Measurements from ENCODE around the gene HOXD11.

Gene HOXD11

DNA sequence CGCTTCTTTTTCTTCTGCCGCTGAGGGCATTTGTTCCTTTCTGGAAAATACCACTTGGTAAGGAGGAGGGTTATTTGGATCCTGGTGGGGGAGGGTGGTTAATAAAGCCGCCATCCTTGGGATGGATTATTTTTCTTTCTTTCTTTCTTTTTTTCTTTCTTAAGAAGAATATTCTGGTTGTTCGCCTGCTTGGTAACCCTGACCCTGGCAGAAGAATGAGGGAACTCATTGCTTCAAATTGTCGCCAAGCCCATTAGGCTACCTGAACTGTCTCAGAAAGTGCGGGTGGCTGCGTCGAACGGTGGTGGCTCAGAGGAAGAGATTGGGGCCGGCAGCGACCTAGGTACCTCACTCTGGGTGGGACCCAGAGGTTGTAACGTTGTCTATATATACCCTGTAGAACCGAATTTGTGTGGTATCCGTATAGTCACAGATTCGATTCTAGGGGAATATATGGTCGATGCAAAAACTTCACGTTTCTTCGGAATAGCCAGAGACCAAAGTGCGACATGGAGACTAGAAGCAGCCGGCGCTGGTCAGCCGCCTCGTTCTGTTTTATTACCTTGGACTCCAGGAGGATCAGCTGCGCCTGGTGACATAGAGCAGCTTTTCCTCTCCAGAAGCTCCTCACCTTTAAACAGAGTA, 43.0 kb downstream of the HOXD11 start:
- TF ChIP-seq, protein P1, sequence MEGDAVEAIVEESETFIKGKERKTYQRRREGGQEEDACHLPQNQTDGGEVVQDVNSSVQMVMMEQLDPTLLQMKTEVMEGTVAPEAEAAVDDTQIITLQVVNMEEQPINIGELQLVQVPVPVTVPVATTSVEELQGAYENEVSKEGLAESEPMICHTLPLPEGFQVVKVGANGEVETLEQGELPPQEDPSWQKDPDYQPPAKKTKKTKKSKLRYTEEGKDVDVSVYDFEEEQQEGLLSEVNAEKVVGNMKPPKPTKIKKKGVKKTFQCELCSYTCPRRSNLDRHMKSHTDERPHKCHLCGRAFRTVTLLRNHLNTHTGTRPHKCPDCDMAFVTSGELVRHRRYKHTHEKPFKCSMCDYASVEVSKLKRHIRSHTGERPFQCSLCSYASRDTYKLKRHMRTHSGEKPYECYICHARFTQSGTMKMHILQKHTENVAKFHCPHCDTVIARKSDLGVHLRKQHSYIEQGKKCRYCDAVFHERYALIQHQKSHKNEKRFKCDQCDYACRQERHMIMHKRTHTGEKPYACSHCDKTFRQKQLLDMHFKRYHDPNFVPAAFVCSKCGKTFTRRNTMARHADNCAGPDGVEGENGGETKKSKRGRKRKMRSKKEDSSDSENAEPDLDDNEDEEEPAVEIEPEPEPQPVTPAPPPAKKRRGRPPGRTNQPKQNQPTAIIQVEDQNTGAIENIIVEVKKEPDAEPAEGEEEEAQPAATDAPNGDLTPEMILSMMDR (IDR thresholded peaks at IDR 0.05; ENCODE audit: control extremely low read depth, extremely low read depth, low read depth, missing control alignments), result no peak
- no peak for DNase-seq (ENCODE audit: extremely low spot score)
- POLR2A ChIA-PET, result no interaction called here
- CTCF ChIA-PET, result interaction anchor here (1.2 to 2.3 kb wide), 3 partner anchors 10 to 23 kb away, joined by 3 to 18 read pairs (median 5); no protein-coding TSS in a partner anchor

DNA sequence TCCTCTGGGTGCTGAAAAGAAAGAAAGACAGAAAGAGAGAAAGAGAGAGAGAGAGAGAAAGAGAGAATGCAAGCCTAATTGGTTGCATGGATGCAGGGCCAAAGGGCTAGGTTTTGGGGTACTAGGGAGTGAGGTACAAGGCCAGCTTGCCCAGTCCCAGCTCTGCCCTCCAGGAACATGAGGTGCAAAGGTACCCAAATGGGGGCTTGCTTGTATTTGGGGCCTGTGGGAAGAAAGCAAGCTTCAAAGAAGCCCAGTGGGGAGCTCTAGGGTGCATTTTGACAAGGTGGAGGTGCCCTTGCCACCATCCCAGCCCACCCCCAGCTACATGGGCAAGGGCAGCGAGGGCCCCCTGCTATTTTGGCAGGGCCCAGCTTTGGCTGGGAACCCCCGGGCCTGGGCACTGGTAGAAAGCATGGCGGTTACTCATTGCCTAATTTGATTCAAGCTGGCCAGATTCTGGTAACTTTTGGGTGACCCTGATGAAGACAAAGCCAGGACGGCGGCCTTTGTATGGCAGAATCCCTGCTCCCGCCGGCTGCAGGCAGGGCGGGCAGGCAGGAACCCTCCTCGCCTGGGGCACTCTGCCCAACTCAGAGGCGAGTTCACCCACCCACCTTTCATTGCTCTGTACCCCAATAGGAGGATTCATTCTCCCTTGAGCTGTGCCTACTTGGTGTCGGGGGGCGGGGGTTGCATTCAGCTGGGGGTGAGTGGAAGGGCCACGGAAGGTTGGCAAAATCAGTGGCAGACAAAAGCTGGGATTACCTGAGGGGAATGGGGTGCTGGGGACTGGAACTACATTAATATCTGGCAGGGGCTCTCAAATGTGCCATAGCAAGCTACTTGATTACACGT, 43.7 kb downstream of the HOXD11 start:
- DNase-seq (ENCODE audit: extremely low spot score), result no peak
- CTCF ChIA-PET, result interaction anchor here (1.2 to 2.3 kb wide), 4 partner anchors 10 to 304 kb away, joined by 3 to 18 read pairs (median 4); no protein-coding TSS in a partner anchor
- POLR2A ChIA-PET, result no interaction called here
- TF ChIP-seq, protein P1 (IDR thresholded peaks at IDR 0.05; ENCODE audit: control extremely low read depth, extremely low read depth, low read depth, missing control alignments), result no peak

DNA sequence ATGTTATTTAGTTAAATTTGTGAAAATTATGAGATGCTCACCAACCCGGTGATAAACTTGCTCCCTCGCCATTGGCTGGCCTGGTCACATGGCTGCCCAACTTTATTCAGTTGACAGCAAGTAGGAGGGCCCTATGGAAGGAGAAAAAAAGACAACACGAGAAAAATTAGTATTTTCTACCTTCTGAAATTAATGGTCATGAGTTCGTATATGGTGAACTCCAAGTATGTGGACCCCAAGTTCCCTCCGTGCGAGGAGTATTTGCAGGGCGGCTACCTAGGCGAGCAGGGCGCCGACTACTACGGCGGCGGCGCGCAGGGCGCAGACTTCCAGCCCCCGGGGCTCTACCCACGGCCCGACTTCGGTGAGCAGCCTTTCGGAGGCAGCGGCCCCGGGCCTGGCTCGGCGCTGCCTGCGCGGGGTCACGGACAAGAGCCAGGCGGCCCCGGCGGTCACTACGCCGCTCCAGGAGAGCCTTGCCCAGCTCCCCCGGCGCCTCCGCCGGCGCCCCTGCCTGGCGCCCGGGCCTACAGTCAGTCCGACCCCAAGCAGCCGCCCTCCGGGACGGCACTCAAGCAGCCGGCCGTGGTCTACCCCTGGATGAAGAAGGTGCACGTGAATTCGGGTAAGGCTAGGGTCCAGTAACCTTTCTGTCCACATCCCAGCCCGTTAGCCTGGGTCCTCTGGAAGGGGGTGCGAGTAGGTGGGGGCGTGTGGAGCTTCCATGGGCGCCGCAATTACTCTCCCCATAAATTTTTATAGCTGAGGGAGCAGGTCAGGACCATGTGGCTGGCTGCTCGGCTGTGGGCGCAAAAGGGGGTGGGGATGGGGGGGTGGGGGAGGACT, 44.6 kb downstream of the HOXD11 start, which contains the start of gene HOXD4:
Gene HOXD4 (plus strand): TSS at position 109 of the 846 bp plus-strand sequence. CDS start 84 bp downstream, at position 193.
- POLR2A ChIA-PET, result no interaction called here
- CTCF ChIA-PET, result interaction anchor here (1.0 to 2.3 kb wide), 3 partner anchors 11 to 303 kb away, joined by 4 to 18 read pairs (median 5); no protein-coding TSS in a partner anchor
- TF ChIP-seq, protein P1 (IDR thresholded peaks at IDR 0.05; ENCODE audit: control extremely low read depth, extremely low read depth, low read depth, missing control alignments), result no peak
- no peak for DNase-seq (ENCODE audit: extremely low spot score)

DNA sequence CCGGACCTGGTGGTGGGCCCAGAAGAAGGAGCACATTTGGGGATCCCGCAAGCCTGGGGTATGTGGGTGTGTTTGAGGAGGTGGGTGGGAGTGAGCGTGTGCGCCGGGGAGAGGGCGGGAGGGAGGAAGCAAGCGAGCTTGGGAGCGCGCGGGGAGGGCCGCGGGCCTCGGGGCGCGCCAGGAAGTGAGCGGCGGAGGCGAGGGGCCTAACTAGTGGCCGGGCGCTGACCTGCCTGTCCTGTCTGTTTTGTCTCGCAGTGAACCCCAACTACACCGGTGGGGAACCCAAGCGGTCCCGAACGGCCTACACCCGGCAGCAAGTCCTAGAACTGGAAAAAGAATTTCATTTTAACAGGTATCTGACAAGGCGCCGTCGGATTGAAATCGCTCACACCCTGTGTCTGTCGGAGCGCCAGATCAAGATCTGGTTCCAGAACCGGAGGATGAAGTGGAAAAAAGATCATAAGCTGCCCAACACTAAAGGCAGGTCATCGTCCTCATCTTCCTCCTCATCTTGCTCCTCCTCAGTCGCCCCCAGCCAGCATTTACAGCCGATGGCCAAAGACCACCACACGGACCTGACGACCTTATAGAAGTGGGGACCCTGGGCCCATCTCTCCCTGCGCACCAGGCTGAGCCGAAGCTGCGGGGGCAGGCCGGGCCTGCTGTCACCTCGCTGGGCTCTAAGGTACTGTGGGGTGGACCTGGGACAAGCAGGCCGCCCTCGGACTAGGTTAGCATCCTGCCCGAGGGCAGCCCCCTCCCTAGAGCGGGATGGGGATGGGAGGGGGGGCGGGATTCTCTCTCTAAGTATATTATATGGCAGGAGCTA, 45.5 kb downstream of the HOXD11 start:
- no peak for DNase-seq (ENCODE audit: extremely low spot score)
- CTCF ChIA-PET, result interaction anchor here (1.0 to 1.6 kb wide), 2 partner anchors 10 to 12 kb away, joined by 3 to 5 read pairs; no protein-coding TSS in a partner anchor
- POLR2A ChIA-PET, result no interaction called here
- TF ChIP-seq, protein P1 (IDR thresholded peaks at IDR 0.05; ENCODE audit: control extremely low read depth, extremely low read depth, low read depth, missing control alignments), result no peak

DNA sequence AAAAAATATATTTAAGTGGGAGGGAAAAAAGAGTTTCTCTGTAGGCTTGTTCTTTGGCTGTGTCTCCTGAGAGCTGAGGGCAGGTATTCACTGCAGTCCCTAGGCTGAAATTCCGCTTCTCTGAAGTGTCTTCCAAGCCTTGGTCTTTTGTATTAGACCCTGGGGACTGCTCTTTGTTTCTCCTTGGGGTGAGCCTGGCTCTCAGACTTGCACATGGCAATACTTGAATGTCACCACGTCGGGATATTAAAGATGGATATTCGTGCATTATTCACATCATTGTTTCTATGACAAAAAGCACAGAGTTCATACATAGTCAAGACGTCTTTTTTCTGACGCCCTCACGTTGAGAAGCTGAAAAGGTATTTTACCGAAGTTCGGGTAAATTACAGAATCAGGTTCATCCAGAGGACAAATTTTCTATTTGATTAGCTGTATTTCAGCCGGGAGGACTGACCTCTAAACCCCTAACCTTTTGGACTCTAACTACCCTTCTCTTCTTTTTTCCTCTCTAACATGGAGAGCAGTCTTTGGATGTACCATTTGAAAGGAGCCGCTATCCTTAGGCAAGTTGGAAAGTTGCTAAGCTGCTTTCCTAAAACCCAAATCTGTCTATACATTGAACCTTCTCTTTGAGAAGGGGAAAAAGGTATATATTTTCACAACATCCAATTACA, 47.6 kb downstream of the HOXD11 start:
- TF ChIP-seq, protein P1 (IDR thresholded peaks at IDR 0.05; ENCODE audit: control extremely low read depth, extremely low read depth, low read depth, missing control alignments), result no peak
- POLR2A ChIA-PET, result no interaction called here
- no peak for DNase-seq (ENCODE audit: extremely low spot score)

More for the DNA sequence above, 47.6 kb downstream of the HOXD11 start:
- CTCF ChIA-PET, result interaction anchor here (0.7 to 1.6 kb wide), 5 partner anchors 11 to 994 kb away, joined by 3 to 6 read pairs (median 3); no protein-coding TSS in a partner anchor

Measured in GM10248 (cell line).